ENCODE measurements around the gene TBCD. TPM values are rescaled to one million over a fixed set of nuclear protein-coding genes. Genes with fewer than 3 reads are reported as not detected.

The TBCD gene
- total RNA-seq, 1 donor from 2014 or later: 156 TPM

DNA sequence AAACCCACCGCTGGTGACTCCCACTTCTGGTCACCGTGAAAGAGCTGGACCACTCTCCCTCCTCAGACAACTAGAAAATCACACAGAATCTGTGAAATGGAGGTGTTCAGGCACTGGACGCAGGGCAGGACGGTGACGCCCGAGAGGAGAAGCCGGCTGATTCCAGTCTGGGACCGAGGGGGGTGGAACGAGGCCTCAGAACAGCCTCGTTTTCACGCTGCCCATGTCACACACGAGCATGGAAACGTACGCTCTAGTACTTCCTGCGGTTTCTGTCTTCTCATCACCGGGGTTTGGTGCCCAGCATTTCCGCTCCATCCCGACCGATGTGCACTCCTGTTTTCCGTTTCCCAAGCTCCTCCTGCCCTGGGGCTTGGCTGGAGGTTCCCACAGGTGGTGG is 225.7 kb downstream of the TBCD start:
- DNase-seq (ENCODE audit: low spot score in 2 of 2): no peak
- Histone ChIP-seq H3K9me3 (no peaks in the 10 kb centered on the region), H3K27me3 (no peaks in the 10 kb centered on the region), H3K4me3 (no peak overlapping the region), H3K27ac (no peak overlapping the region), H3K4me1 (no peaks in the 10 kb centered on the region), H3K36me3 (no peaks in the 10 kb centered on the region)
- TF ChIP-seq CTCF (IDR thresholded peaks at IDR 0.05): no peak
- intact Hi-C loops (cut with DNase I): no loop called here

DNA sequence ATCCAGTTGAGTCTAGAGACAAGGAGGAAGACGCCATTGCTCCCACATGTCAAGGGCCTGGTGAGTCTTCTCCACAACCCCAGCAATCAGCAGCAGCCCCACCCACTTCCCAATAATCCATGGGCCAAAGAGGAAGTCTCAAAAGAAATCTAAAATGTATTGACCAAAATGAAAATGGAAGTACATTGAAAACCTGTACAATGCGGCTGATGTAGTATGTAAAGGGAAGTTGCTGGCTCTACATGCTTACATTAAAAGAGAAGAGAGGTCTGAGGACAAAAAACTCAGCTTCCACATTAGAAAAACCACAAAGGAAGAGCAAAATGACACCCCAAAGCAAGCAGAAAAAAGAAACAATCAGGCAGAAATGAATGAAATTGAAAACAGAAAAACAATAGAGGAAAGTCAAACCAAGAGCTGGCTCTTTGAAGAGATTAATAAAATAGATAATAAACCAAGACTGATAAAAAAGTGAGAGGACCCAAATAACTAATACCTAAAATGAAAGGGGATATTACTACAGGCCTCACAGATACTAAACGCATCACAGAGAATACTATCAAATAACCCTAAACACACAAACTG is 227.0 kb downstream of the TBCD start:
- intact Hi-C loops (cut with DNase I): no loop called here
- Histone ChIP-seq H3K36me3 (no peaks in the 10 kb centered on the region), H3K27me3 (no peaks in the 10 kb centered on the region), H3K4me3 (no peak overlapping the region), H3K4me1 (no peaks in the 10 kb centered on the region), H3K9me3 (no peaks in the 10 kb centered on the region), H3K27ac (no peak overlapping the region)
- TF ChIP-seq CTCF (IDR thresholded peaks at IDR 0.05): no peak
- DNase-seq (ENCODE audit: low spot score in 2 of 2): no peak

GRCh38 chr17:82979718-82980117 is 227.9 kb downstream of the TBCD start:
- Histone ChIP-seq H3K4me3 (no peak overlapping the region), H3K4me1 (no peaks in the 10 kb centered on the region), H3K36me3 (no peaks in the 10 kb centered on the region), H3K27ac (no peak overlapping the region), H3K27me3 (no peaks in the 10 kb centered on the region), H3K9me3 (no peaks in the 10 kb centered on the region)
- intact Hi-C loops (cut with DNase I): no loop called here
- no peak for TF ChIP-seq CTCF (IDR thresholded peaks at IDR 0.05)
- no peak for DNase-seq (ENCODE audit: low spot score in 2 of 2)

- intact Hi-C loops (cut with DNase I): no loop called here
Observed at GRCh38 chr17:82980632-82981031, 228.8 kb downstream of the TBCD start.

DNA sequence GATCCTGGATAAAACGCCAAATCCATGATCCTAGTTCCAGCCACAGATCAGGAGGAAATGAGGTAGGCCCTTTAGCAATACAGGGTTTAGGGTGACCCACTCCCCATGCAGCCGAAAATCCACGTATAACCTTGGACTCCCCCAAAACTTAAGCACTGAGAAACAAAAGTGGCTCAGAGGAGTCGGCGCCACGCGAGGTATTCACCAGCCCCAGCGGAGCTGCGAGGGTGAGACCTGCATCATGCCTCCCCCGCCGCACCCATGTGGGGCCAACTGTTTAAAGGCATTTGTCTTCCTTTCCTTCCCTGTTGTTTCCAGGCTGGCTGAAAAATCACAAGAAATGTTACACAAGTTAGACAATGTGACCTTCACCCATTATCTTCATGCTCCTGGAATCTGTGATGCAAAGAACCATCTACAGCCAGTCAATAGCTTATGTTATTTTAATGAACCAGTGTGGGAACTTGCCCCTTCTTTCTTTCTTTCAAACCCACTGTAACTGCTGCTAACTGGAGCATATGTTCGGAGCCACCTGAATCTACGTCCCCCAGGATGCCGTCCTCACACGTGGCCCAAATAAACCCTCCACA is 229.4 kb downstream of the TBCD start:
- intact Hi-C loops (cut with DNase I): no loop called here
- Histone ChIP-seq H3K4me3 (no peak overlapping the region), H3K27ac (no peak overlapping the region), H3K4me1 (no peaks in the 10 kb centered on the region), H3K36me3 (no peaks in the 10 kb centered on the region), H3K27me3 (no peaks in the 10 kb centered on the region), H3K9me3 (no peaks in the 10 kb centered on the region)
- no peak for TF ChIP-seq CTCF (IDR thresholded peaks at IDR 0.05)
- no peak for DNase-seq (ENCODE audit: low spot score in 2 of 2)

More at GRCh38 chr17:82980632-82981031, 228.8 kb downstream of the TBCD start:
- no peaks in the 10 kb centered on the region for H3K36me3 ChIP-seq
- no peak overlapping the region for H3K4me3 ChIP-seq
- H3K9me3 ChIP-seq: no peaks in the 10 kb centered on the region
- H3K27me3 ChIP-seq: no peaks in the 10 kb centered on the region
- H3K27ac ChIP-seq: no peak overlapping the region
- TF ChIP-seq CTCF (IDR thresholded peaks at IDR 0.05): no peak
- no peak for DNase-seq (ENCODE audit: low spot score in 2 of 2)
- no peaks in the 10 kb centered on the region for H3K4me1 ChIP-seq

Measured in ascending aorta (tissue), 2 donors.